HepG2 (cell line): Measurements from ENCODE around the gene LBR. TPM values are rescaled to one million over a fixed set of nuclear protein-coding genes. Genes with fewer than 3 reads are reported as not detected.

Experiments
- ARHGAP35 ChIP-seq: sonication (generic); formaldehyde crosslinking; IDR thresholded peaks from 2 replicates; pipeline ENCODE4 v1.9.0; 2022; ENCODE audit warnings: mild to moderate bottlenecking, inconsistent platforms, moderate library complexity, missing genetic modification reagents, borderline replicate concordance
- BRD4 ChIP-seq: sonication (generic); formaldehyde crosslinking; IDR thresholded peaks from 2 replicates; pipeline ENCODE4 v1.4.0; 2020; ENCODE audit warnings: missing genetic modification reagents
- HNRNPUL1 ChIP-seq: fragments of 200-400 bp; formaldehyde crosslinking; IDR thresholded peaks from 2 replicates; pipeline ENCODE4 v1.6.1; 2017; ENCODE audit warnings: low read depth, mild to moderate bottlenecking, low read length, moderate library complexity
- IKZF1 ChIP-seq: fragments of 450-650 bp; IDR thresholded peaks from 2 replicates; pipeline ENCODE4 v1.7.1; 2016
- MBD4 ChIP-seq: IDR thresholded peaks from 2 replicates; pipeline ENCODE4 v1.6.1; 2012; ENCODE audit warnings: low read length, inconsistent platforms, borderline replicate concordance
- POLR2A ChIP-seq, 2 experiments: IDR thresholded peaks; 2 replicates each; pipeline ENCODE4 v1.6.1; 2011; ENCODE audit warnings: low read depth in 2 of 2, low read length in 2 of 2, mild to moderate bottlenecking in 1 of 2, moderate library complexity in 1 of 2; ENCODE audit not compliant: insufficient read depth in 1 of 2
- SATB2 ChIP-seq: sonication (generic); formaldehyde crosslinking; IDR thresholded peaks from 2 replicates; pipeline ENCODE4 v1.5.0; 2020; ENCODE audit warnings: missing genetic modification reagents
- SIN3A ChIP-seq: IDR thresholded peaks from 2 replicates; pipeline ENCODE4 v1.6.1; 2011; ENCODE audit warnings: low read depth, mild to moderate bottlenecking, control low read depth, low read length, borderline replicate concordance
- SRSF9 ChIP-seq: fragments of 200-400 bp; formaldehyde crosslinking; IDR thresholded peaks from 2 replicates; pipeline ENCODE4 v1.6.1; 2018; ENCODE audit warnings: borderline replicate concordance, mild to moderate bottlenecking, low read depth, low read length; ENCODE audit not compliant: insufficient read depth, poor library complexity, severe bottlenecking
- ZIK1 ChIP-seq: sonication (generic); formaldehyde crosslinking; IDR thresholded peaks from 2 replicates; pipeline ENCODE4 v1.5.0; 2020; ENCODE audit warnings: mild to moderate bottlenecking, low read depth, missing genetic modification reagents, borderline replicate concordance
- ZNF367 ChIP-seq: sonication (generic); formaldehyde crosslinking; IDR thresholded peaks from 2 replicates; pipeline ENCODE4 v1.4.0; 2020; ENCODE audit warnings: missing genetic modification reagents, borderline replicate concordance
- ZNF432 ChIP-seq: sonication (generic); formaldehyde crosslinking; IDR thresholded peaks from 2 replicates; pipeline ENCODE4 v1.5.0; 2020; ENCODE audit warnings: missing genetic modification reagents, mild to moderate bottlenecking, borderline replicate concordance
- ZNF672 ChIP-seq: sonication (generic); formaldehyde crosslinking; IDR thresholded peaks from 2 replicates; pipeline ENCODE4 v1.8.1; 2022; ENCODE audit warnings: missing genetic modification reagents
- ZNF772 ChIP-seq: sonication (generic); formaldehyde crosslinking; IDR thresholded peaks from 2 replicates; pipeline ENCODE4 v1.5.0; 2020; ENCODE audit warnings: mild to moderate bottlenecking, missing genetic modification reagents
- ZSCAN25 ChIP-seq: sonication (generic); formaldehyde crosslinking; IDR thresholded peaks from 2 replicates; pipeline ENCODE4 v1.8.0; 2022; ENCODE audit warnings: mild to moderate bottlenecking, missing genetic modification reagents
- polyA plus RNA-seq, 8 experiments: library from polyadenylated mRNA; depleted of rRNA in 3 of 8; stranded (reverse) in 7 of 8; unstranded in 1 of 8; fragments of >200 nt; fragmentation: Illumina TruSeq in 4 of 8; extraction: Trizol in 4 of 8; gene quantifications; 2 replicates each; pipeline versions ENCODE4 v1.2.1 to v1.2.3, GENCODE V29; 2011 to 2016; ENCODE audit warnings: low read depth in 4 of 8, missing spikeins in 1 of 8, mixed read lengths in 1 of 8; ENCODE audit not compliant: insufficient read depth in 1 of 8
- total RNA-seq, 5 experiments: library from RNA; depleted of rRNA; stranded (reverse); fragments of >200 nt; fragmentation: Illumina TruSeq; extraction: Trizol; gene quantifications; 2 replicates each; pipeline ENCODE4 v1.2.3, GENCODE V29; 2016; ENCODE audit warnings: low read depth in 1 of 5
- TF ChIP-seq, protein P1 (sequence below): sonication (generic); formaldehyde crosslinking; conservative IDR thresholded peaks from 2 replicates; pipeline ENCODE4 v1.4.0; 2020; ENCODE audit warnings: missing genetic modification reagents
- TF ChIP-seq, protein P2 (sequence below): sonication (generic); formaldehyde crosslinking; IDR thresholded peaks from 2 replicates; pipeline ENCODE4 v1.4.0; 2020; ENCODE audit warnings: missing genetic modification reagents
- TF ChIP-seq, protein P3 (sequence below): sonication (generic); formaldehyde crosslinking; IDR thresholded peaks from 2 replicates; pipeline ENCODE4 v1.8.0; 2022; ENCODE audit warnings: mild to moderate bottlenecking, missing genetic modification reagents, moderate library complexity
- TF ChIP-seq, protein P4 (sequence below): sonication (generic); formaldehyde crosslinking; IDR thresholded peaks from 2 replicates; pipeline ENCODE4 v1.5.1; 2020; ENCODE audit warnings: missing genetic modification reagents, mild to moderate bottlenecking, borderline replicate concordance

Gene LBR
- total and polyA plus RNA-seq, 2 of the 13 experiments (the other 11 are each of a cell fraction or from before 2014, with no cell fraction given) = 38.9 to 76.7 TPM

DNA sequence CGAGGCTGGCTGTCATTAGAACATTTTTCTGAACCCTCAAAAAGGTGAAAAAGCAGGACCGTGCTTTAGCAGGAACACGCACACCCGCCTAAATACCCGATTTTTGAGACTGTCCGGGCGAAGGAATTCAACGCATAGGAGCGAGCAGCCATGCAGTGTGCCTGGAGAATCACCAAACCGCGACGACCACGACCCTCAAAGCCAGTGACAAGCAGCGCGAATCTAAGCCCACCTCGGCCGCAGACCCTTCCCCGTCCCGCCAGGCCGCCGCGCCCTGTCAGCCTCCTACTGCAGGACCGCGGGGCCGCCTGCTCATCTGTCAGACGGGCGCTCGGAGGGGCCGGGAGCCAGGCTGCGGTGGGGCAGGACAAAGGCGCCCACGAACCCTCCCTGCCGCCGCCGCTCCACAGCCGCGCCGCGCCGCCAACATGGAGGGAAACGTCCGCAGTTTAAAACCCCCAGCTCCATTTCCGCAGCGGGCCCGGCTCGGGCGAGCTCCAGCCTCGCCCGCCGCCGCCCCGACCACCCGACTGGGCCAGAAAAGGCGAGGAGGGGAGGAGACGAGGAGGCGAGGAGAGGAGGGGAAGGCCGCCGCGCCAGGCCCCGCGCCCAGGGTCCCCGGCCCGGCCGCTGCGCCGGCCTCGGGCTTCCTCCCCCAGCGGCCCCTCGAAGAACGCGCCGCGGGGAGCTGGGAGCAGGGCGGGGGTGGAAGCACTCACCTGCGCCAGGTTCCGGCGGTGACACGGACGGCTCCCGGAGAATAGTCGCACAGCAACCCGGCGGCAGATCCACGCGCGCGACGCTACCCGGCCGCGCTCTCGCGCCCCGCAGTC is at the start of gene LBR (continued):
- TF ChIP-seq, protein P1, sequence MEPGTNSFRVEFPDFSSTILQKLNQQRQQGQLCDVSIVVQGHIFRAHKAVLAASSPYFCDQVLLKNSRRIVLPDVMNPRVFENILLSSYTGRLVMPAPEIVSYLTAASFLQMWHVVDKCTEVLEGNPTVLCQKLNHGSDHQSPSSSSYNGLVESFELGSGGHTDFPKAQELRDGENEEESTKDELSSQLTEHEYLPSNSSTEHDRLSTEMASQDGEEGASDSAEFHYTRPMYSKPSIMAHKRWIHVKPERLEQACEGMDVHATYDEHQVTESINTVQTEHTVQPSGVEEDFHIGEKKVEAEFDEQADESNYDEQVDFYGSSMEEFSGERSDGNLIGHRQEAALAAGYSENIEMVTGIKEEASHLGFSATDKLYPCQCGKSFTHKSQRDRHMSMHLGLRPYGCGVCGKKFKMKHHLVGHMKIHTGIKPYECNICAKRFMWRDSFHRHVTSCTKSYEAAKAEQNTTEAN = no peak
- TF ChIP-seq ZIK1 (CRISPR knock-in tag) (0 out of 2 replicates have a peak, but pooled peaks have one; percentile 17), ZNF772 (0 out of 2 replicates have a peak, but pooled peaks have one; percentile 7), ZNF367 (CRISPR knock-in tag) (no peak; the same call in 1 of the 2 replicates), SRSF9 (no peak), BRD4 (CRISPR knock-in tag) (no peak), HNRNPUL1 (no peak), SIN3A (peak; percentile 32; the same call in 1 of the 2 replicates), SATB2 (CRISPR knock-in tag) (no peak), ARHGAP35 (no peak), MBD4 (no peak), ZNF432 (no peak), IKZF1 (no peak), POLR2A (IDR thresholded peaks at IDR 0.05; ENCODE audit: insufficient read depth in 1 of 2, low read depth in 2 of 2, low read length in 2 of 2) (peak in 1 of 2 experiments; percentile 72; a peak in 3 of 4 replicates), ZSCAN25 (CRISPR knock-in tag) (no peak), ZNF672 (CRISPR knock-in tag) (no peak)
- TF ChIP-seq, protein P2, sequence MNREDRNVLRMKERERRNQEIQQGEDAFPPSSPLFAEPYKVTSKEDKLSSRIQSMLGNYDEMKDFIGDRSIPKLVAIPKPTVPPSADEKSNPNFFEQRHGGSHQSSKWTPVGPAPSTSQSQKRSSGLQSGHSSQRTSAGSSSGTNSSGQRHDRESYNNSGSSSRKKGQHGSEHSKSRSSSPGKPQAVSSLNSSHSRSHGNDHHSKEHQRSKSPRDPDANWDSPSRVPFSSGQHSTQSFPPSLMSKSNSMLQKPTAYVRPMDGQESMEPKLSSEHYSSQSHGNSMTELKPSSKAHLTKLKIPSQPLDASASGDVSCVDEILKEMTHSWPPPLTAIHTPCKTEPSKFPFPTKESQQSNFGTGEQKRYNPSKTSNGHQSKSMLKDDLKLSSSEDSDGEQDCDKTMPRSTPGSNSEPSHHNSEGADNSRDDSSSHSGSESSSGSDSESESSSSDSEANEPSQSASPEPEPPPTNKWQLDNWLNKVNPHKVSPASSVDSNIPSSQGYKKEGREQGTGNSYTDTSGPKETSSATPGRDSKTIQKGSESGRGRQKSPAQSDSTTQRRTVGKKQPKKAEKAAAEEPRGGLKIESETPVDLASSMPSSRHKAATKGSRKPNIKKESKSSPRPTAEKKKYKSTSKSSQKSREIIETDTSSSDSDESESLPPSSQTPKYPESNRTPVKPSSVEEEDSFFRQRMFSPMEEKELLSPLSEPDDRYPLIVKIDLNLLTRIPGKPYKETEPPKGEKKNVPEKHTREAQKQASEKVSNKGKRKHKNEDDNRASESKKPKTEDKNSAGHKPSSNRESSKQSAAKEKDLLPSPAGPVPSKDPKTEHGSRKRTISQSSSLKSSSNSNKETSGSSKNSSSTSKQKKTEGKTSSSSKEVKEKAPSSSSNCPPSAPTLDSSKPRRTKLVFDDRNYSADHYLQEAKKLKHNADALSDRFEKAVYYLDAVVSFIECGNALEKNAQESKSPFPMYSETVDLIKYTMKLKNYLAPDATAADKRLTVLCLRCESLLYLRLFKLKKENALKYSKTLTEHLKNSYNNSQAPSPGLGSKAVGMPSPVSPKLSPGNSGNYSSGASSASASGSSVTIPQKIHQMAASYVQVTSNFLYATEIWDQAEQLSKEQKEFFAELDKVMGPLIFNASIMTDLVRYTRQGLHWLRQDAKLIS (CRISPR knock-in tag) = 0 out of 2 replicates have a peak, but pooled peaks have one; percentile 22
- TF ChIP-seq, protein P3, sequence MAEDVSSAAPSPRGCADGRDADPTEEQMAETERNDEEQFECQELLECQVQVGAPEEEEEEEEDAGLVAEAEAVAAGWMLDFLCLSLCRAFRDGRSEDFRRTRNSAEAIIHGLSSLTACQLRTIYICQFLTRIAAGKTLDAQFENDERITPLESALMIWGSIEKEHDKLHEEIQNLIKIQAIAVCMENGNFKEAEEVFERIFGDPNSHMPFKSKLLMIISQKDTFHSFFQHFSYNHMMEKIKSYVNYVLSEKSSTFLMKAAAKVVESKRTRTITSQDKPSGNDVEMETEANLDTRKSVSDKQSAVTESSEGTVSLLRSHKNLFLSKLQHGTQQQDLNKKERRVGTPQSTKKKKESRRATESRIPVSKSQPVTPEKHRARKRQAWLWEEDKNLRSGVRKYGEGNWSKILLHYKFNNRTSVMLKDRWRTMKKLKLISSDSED (CRISPR knock-in tag) = no peak
- TF ChIP-seq, protein P4, sequence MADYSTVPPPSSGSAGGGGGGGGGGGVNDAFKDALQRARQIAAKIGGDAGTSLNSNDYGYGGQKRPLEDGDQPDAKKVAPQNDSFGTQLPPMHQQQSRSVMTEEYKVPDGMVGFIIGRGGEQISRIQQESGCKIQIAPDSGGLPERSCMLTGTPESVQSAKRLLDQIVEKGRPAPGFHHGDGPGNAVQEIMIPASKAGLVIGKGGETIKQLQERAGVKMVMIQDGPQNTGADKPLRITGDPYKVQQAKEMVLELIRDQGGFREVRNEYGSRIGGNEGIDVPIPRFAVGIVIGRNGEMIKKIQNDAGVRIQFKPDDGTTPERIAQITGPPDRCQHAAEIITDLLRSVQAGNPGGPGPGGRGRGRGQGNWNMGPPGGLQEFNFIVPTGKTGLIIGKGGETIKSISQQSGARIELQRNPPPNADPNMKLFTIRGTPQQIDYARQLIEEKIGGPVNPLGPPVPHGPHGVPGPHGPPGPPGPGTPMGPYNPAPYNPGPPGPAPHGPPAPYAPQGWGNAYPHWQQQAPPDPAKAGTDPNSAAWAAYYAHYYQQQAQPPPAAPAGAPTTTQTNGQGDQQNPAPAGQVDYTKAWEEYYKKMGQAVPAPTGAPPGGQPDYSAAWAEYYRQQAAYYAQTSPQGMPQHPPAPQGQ = no peak
